ENCODE results near the gene MEGF11. TPM values are rescaled to one million over a fixed set of nuclear protein-coding genes. Genes with fewer than 3 reads are reported as not detected.

MEGF11 gene
- polyA plus RNA-seq, 2 of the 4 experiments (the other 2 are of a cell fraction), result 0.25 to 0.31 TPM

DNA sequence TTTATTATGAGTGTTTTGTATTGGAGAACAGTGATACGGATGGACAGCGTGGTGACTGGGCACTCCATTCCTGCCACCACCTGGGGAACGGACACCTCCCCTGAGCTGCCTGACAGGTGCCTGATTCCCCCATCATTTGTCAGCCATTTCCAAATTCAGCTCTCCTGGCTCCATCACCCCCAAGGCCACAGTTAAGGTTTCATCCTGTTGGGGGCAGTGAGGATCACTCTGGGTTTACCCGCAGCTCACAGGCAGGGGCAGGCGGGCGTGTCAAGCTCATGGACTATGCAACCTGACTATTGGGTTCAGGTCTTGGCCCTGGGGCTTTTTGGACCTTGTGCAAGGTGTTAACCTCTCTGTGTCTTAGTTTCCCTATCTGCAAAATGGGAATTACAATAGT, 307.9 kb downstream of the MEGF11 start:
- FAIRE-seq (peak; percentile 7), ATAC-seq (peak in 1 of 2 experiments; percentile 64; a peak in 3 of 6 replicates), DNase-seq (ENCODE audit: low read depth in 1 of 2, low spot score in 1 of 2) (peak in 1 of 2 experiments; percentile 22)
- Histone ChIP-seq H3K4me1 (peaks cover 13% of the 10 kb centered on the region), H3K4me3 (no peak overlapping the region), H3K27ac (no peak overlapping the region), H3K4me2 (no peak overlapping the region), H3K9me3 (no peaks in the 10 kb centered on the region)
- POLR2A ChIA-PET, result no interaction called here
- TF ChIP-seq HOXB5 (CRISPR knock-in tag; IDR thresholded peaks at IDR 0.05) (no peak), ESRRA (IDR thresholded peaks at IDR 0.05; ENCODE audit: borderline replicate concordance, low read length) (no peak), ZNF302 (CRISPR knock-in tag; IDR thresholded peaks at IDR 0.05) (no peak), FOSB (CRISPR knock-in tag; IDR thresholded peaks at IDR 0.05) (no peak), TFCP2L1 (CRISPR knock-in tag; IDR thresholded peaks at IDR 0.05) (no peak), CEBPB (IDR thresholded peaks at IDR 0.05) (no peak), EHF (CRISPR knock-in tag; IDR thresholded peaks at IDR 0.05) (no peak), POLR2AphosphoS2 (conservative IDR thresholded peaks at IDR 0.05; ENCODE audit: low read length) (no peak), MAZ (IDR thresholded peaks at IDR 0.05; ENCODE audit: borderline replicate concordance, low read depth, low read length) (no peak), POLR2A (IDR thresholded peaks at IDR 0.05; ENCODE audit: low read length) (no peak)
- TF ChIP-seq, protein P1, sequence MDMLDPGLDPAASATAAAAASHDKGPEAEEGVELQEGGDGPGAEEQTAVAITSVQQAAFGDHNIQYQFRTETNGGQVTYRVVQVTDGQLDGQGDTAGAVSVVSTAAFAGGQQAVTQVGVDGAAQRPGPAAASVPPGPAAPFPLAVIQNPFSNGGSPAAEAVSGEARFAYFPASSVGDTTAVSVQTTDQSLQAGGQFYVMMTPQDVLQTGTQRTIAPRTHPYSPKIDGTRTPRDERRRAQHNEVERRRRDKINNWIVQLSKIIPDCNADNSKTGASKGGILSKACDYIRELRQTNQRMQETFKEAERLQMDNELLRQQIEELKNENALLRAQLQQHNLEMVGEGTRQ (IDR thresholded peaks at IDR 0.05), result no peak
- TF ChIP-seq, protein P2, sequence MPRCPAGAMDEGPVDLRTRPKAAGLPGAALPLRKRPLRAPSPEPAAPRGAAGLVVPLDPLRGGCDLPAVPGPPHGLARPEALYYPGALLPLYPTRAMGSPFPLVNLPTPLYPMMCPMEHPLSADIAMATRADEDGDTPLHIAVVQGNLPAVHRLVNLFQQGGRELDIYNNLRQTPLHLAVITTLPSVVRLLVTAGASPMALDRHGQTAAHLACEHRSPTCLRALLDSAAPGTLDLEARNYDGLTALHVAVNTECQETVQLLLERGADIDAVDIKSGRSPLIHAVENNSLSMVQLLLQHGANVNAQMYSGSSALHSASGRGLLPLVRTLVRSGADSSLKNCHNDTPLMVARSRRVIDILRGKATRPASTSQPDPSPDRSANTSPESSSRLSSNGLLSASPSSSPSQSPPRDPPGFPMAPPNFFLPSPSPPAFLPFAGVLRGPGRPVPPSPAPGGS (IDR thresholded peaks at IDR 0.05), result no peak
- CTCF ChIA-PET, result interaction anchor here (1.2 to 1.4 kb wide), 3 partner anchors 12 to 36 kb away, joined by 3 to 4 read pairs (median 3); no protein-coding TSS in a partner anchor
- 68% methylated on average over 6 of the region's 6 CpGs for WGBS (ENCODE audit: missing lambda C conversion rate)

DNA sequence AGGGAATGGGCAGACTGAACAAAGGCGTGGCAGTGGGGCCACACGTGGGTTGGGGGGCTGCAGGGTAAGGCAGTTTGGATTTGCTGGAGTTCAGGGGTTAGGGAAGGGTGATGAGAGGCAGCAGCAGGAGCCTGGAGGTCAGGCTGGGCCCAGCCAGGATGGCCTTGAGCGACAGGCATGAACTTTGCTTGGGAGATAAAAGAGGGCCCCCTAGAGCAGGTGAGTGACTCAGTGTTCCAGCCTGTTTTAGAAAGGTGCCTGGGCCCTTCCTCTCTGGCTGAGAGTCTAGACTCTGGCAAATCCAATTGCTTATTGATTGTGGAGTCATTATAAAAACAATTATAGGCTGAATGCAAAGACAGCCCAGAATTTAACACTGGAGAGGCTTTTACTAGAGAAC, 309.1 kb downstream of the MEGF11 start:
- Histone ChIP-seq H3K9me3 (no peaks in the 10 kb centered on the region), H3K27ac (no peak overlapping the region), H3K4me3 (no peak overlapping the region), H3K4me2 (no peak overlapping the region), H3K4me1 (peaks cover 25% of the 10 kb centered on the region)
- TF ChIP-seq, protein P3, sequence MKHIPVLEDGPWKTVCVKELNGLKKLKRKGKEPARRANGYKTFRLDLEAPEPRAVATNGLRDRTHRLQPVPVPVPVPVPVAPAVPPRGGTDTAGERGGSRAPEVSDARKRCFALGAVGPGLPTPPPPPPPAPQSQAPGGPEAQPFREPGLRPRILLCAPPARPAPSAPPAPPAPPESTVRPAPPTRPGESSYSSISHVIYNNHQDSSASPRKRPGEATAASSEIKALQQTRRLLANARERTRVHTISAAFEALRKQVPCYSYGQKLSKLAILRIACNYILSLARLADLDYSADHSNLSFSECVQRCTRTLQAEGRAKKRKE (CRISPR knock-in tag; IDR thresholded peaks at IDR 0.05; ENCODE audit: low read depth), result no peak
- TF ChIP-seq RCOR1 (IDR thresholded peaks at IDR 0.05; ENCODE audit: low read depth, low read length) (no peak), RAD21 (conservative IDR thresholded peaks at IDR 0.05 in 1 of 2, IDR thresholded peaks at IDR 0.05 in 1 of 2) (no peak), KDM5A (IDR thresholded peaks at IDR 0.05) (no peak), SMC3 (IDR thresholded peaks at IDR 0.05) (no peak), CHD2 (IDR thresholded peaks at IDR 0.05; ENCODE audit: low read length, partially characterized antibody) (no peak), HDAC2 (IDR thresholded peaks at IDR 0.05) (no peak)
- TF ChIP-seq, protein P4, sequence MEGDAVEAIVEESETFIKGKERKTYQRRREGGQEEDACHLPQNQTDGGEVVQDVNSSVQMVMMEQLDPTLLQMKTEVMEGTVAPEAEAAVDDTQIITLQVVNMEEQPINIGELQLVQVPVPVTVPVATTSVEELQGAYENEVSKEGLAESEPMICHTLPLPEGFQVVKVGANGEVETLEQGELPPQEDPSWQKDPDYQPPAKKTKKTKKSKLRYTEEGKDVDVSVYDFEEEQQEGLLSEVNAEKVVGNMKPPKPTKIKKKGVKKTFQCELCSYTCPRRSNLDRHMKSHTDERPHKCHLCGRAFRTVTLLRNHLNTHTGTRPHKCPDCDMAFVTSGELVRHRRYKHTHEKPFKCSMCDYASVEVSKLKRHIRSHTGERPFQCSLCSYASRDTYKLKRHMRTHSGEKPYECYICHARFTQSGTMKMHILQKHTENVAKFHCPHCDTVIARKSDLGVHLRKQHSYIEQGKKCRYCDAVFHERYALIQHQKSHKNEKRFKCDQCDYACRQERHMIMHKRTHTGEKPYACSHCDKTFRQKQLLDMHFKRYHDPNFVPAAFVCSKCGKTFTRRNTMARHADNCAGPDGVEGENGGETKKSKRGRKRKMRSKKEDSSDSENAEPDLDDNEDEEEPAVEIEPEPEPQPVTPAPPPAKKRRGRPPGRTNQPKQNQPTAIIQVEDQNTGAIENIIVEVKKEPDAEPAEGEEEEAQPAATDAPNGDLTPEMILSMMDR (IDR thresholded peaks at IDR 0.05), result no peak
- TF ChIP-seq, protein P5, sequence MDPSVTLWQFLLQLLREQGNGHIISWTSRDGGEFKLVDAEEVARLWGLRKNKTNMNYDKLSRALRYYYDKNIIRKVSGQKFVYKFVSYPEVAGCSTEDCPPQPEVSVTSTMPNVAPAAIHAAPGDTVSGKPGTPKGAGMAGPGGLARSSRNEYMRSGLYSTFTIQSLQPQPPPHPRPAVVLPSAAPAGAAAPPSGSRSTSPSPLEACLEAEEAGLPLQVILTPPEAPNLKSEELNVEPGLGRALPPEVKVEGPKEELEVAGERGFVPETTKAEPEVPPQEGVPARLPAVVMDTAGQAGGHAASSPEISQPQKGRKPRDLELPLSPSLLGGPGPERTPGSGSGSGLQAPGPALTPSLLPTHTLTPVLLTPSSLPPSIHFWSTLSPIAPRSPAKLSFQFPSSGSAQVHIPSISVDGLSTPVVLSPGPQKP (IDR thresholded peaks at IDR 0.05; ENCODE audit: low read depth, low read length), result no peak
- POLR2A ChIA-PET, result no interaction called here
- FAIRE-seq, result no peak
- no peak for DNase-seq (ENCODE audit: low read depth in 1 of 2, low spot score in 1 of 2)
- CTCF ChIA-PET, result interaction anchor here (1.2 kb wide), 1 partner anchor 37 kb away, joined by 3 read pairs; no protein-coding TSS in a partner anchor
- ATAC-seq, result no peak
- WGBS (ENCODE audit: missing lambda C conversion rate), result 63% methylated on average over 3 of the region's 3 CpGs
